Renal cortical epithelial cell (primary cell): ENCODE data around the gene TFEB. TPM values are rescaled to one million over a fixed set of nuclear protein-coding genes. Genes with fewer than 3 reads are reported as not detected.

ENCODE experiments used
- DNase-seq: peaks from one replicate; pipeline ENCODE4 v3.0.0-alpha.2; 2011; ENCODE audit warnings: low read depth
- total RNA-seq: library from RNA; depleted of rRNA; stranded (reverse); fragments of >200 nt; gene quantifications from 2 replicates; pipeline ENCODE4 v1.2.3, GENCODE V29; 2014

TFEB gene
- total RNA-seq, 1 donor from 2014 or later, result 14.7 TPM

GRCh38 chr6:41691426-41692079 is 43.9 kb downstream of the TFEB start:
- DNase-seq, result no peak

- DNase-seq, result no peak
These were observed 44.7 kb downstream of the TFEB start for GRCh38 chr6:41690541-41691330.

- peak; percentile 13 for DNase-seq
These were observed 46.0 kb downstream of the TFEB start for GRCh38 chr6:41689171-41690008.

GRCh38 chr6:41688256-41688965 is 47.0 kb downstream of the TFEB start:
- DNase-seq, result no peak

GRCh38 chr6:41687501-41688175 is 47.8 kb downstream of the TFEB start:
- no peak for DNase-seq

- no peak for DNase-seq
These were observed 49.6 kb downstream of the TFEB start for GRCh38 chr6:41685641-41686380.

GRCh38 chr6:41684311-41685180 is 50.9 kb downstream of the TFEB start:
- DNase-seq, result no peak

- peak; percentile 26 for DNase-seq
These were observed 51.7 kb downstream of the TFEB start for GRCh38 chr6:41683523-41684310.

GRCh38 chr6:41683273-41683522 is 52.2 kb downstream of the TFEB start:
- DNase-seq, result no peak

- DNase-seq, result no peak
These were observed 52.7 kb downstream of the TFEB start for GRCh38 chr6:41682497-41683272.

GRCh38 chr6:41682056-41682477 is 53.3 kb downstream of the TFEB start:
- peak; percentile 81 for DNase-seq

GRCh38 chr6:41680182-41680965 is 55.0 kb downstream of the TFEB start:
- no peak for DNase-seq

GRCh38 chr6:41679696-41680095 is 55.7 kb downstream of the TFEB start:
- DNase-seq, result no peak

GRCh38 chr6:41678511-41679084 is 56.8 kb downstream of the TFEB start:
- no peak for DNase-seq

GRCh38 chr6:41677124-41677921 is 58.1 kb downstream of the TFEB start:
- no peak for DNase-seq

- no peak for DNase-seq
These were observed 59.0 kb downstream of the TFEB start for GRCh38 chr6:41676431-41676830.
